ENCODE results near the gene SPATA45.
"Not testable (repeated sequence)": the region's sequence is repeated elsewhere in the genome, so short reads cannot be mapped to it uniquely, and the experiment has no call there.

SPATA45 gene

GRCh38 chr1:212833211-212834207 lies 13.9 kb downstream of the SPATA45 start:
- not testable (repeated sequence) for H3K36me3 ChIP-seq (ENCODE audit: control insufficient read depth, insufficient read depth, low read length); H3K4me1 ChIP-seq (ENCODE audit: control insufficient read depth, insufficient read depth, low read length); H3K27me3 ChIP-seq (ENCODE audit: control insufficient read depth, insufficient read depth, low read length); DNase-seq (ENCODE audit: low read depth, low spot score); H3K27ac ChIP-seq (ENCODE audit: low read length); H3K9me3 ChIP-seq (ENCODE audit: control insufficient read depth, insufficient read depth, low read length); H3K4me3 ChIP-seq (ENCODE audit: low read length)
- WGBS (ENCODE audit: insufficient coverage, insufficient read length) = no CpG with 5 or more reads among the region's 8 CpGs

GRCh38 chr1:212828395-212828794 lies 19.1 kb downstream of the SPATA45 start:
- Histone ChIP-seq H3K27me3 (ENCODE audit: control insufficient read depth, insufficient read depth, low read length) (no peaks in the 10 kb centered on the region), H3K4me3 (ENCODE audit: low read length) (no peak overlapping the region), H3K9me3 (ENCODE audit: control insufficient read depth, insufficient read depth, low read length) (no peaks in the 10 kb centered on the region; the same call in 1 of the 2 replicates), H3K36me3 (ENCODE audit: control insufficient read depth, insufficient read depth, low read length) (no peaks in the 10 kb centered on the region), H3K27ac (ENCODE audit: low read length) (no peak overlapping the region), H3K4me1 (ENCODE audit: control insufficient read depth, insufficient read depth, low read length) (no peaks in the 10 kb centered on the region)
- WGBS (ENCODE audit: insufficient coverage, insufficient read length) = no CpG with 5 or more reads among the region's 2 CpGs
- DNase-seq (ENCODE audit: low read depth, low spot score) = no peak

- H3K27ac ChIP-seq (ENCODE audit: low read length) = no peak overlapping the region
- H3K4me1 ChIP-seq (ENCODE audit: control insufficient read depth, insufficient read depth, low read length) = no peaks in the 10 kb centered on the region
- H3K36me3 ChIP-seq (ENCODE audit: control insufficient read depth, insufficient read depth, low read length) = no peaks in the 10 kb centered on the region
- no peaks in the 10 kb centered on the region for H3K27me3 ChIP-seq (ENCODE audit: control insufficient read depth, insufficient read depth, low read length)
- no peak for DNase-seq (ENCODE audit: low read depth, low spot score)
- H3K9me3 ChIP-seq (ENCODE audit: control insufficient read depth, insufficient read depth, low read length) = no peaks in the 10 kb centered on the region; the same call in 1 of the 2 replicates
- H3K4me3 ChIP-seq (ENCODE audit: low read length) = no peak overlapping the region
- no CpG with 5 or more reads among the region's 5 CpGs for WGBS (ENCODE audit: insufficient coverage, insufficient read length)
Observed at GRCh38 chr1:212827831-212828278, 19.6 kb downstream of the SPATA45 start.

DNA sequence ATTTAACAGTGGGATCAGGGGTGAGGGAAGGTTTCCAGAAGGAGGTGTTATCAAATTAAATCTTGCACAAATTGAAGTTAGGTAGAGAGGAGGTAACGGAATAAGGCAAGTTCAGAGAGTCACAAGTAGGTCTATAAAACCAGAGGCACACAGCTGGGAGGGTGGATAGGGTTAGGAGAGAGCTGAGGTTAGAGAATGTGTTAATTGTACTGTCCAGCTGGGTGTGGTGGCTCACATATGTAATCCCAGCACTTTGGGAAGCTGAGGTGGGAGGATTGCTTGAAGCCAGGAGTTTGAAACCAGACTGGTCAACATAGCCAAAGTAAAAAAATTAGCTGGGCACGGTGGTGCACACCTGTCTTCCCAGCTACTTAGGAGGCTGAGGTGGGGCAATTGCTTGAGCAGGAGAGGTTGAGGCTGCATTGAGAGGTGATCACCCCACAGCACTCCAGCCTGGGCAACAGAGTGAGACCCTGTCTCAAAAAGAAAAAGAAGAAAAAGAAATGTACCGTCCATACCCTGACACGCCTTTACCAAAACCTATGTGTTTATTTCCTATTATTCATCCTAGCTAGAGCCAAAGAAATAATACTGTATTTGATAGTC lies 20.2 kb downstream of the SPATA45 start:
- no peaks in the 10 kb centered on the region for H3K36me3 ChIP-seq (ENCODE audit: control insufficient read depth, insufficient read depth, low read length)
- no peak overlapping the region for H3K4me3 ChIP-seq (ENCODE audit: low read length)
- H3K27ac ChIP-seq (ENCODE audit: low read length) = no peak overlapping the region
- no CpG with 5 or more reads among the region's 4 CpGs for WGBS (ENCODE audit: insufficient coverage, insufficient read length)
- no peaks in the 10 kb centered on the region for H3K4me1 ChIP-seq (ENCODE audit: control insufficient read depth, insufficient read depth, low read length)
- H3K27me3 ChIP-seq (ENCODE audit: control insufficient read depth, insufficient read depth, low read length) = no peaks in the 10 kb centered on the region
- DNase-seq (ENCODE audit: low read depth, low spot score) = no peak
- H3K9me3 ChIP-seq (ENCODE audit: control insufficient read depth, insufficient read depth, low read length) = no peaks in the 10 kb centered on the region; the same call in 1 of the 2 replicates

- H3K4me3 ChIP-seq (ENCODE audit: low read length) = no peak overlapping the region
- no peaks in the 10 kb centered on the region for H3K36me3 ChIP-seq (ENCODE audit: control insufficient read depth, insufficient read depth, low read length)
- no peak overlapping the region for H3K27ac ChIP-seq (ENCODE audit: low read length)
- H3K27me3 ChIP-seq (ENCODE audit: control insufficient read depth, insufficient read depth, low read length) = no peaks in the 10 kb centered on the region
- no peaks in the 10 kb centered on the region for H3K4me1 ChIP-seq (ENCODE audit: control insufficient read depth, insufficient read depth, low read length)
- DNase-seq (ENCODE audit: low read depth, low spot score) = no peak
- no peaks in the 10 kb centered on the region; the same call in 1 of the 2 replicates for H3K9me3 ChIP-seq (ENCODE audit: control insufficient read depth, insufficient read depth, low read length)
- WGBS (ENCODE audit: insufficient coverage, insufficient read length) = no CpG with 5 or more reads among the region's 6 CpGs
Observed at GRCh38 chr1:212825798-212826452, 21.5 kb downstream of the SPATA45 start.

DNA sequence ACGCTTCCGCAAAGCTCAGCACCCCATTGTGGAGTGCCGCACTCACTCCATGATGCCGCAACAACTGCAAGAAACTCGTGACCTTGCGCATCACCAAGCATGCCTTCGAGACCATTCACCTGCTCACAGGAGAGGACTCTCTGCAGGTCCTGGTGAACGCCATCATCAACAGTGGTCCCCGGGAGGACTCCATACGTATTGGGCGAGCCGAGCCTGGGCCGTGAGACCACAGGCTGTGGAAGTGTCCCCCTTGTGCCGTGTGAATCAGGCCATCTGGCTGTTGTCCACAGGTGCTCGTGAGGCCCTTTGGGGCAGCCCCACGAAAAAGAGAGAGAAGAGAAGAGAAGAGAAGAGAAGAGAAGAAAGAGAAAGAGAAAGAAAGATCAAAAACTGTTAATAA lies 23.2 kb downstream of the SPATA45 start:
- no CpG with 5 or more reads among the region's 16 CpGs for WGBS (ENCODE audit: insufficient coverage, insufficient read length)
- H3K4me1 ChIP-seq (ENCODE audit: control insufficient read depth, insufficient read depth, low read length) = no peaks in the 10 kb centered on the region
- DNase-seq (ENCODE audit: low read depth, low spot score) = no peak

DNA sequence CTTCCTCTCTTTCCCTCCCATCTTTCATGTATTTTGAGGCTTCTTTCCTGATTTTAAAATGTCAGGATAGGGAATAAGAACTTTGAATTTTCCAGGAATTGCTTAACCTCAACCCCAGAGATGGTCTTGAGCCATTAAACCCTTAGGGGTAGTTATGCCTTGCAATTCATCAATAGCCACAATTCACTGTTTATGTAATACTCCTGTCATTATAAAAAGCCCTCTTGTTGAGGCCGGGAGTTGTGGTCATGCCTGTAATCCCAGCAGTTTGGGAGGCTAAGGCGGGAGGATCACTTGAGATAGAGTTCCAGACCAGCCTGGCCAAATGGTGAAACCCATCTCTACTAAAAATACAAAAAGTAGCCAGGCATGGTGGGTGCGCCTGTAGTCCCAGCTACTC lies 24.5 kb downstream of the SPATA45 start:
- Histone ChIP-seq H3K27me3 (ENCODE audit: control insufficient read depth, insufficient read depth, low read length) (no peaks in the 10 kb centered on the region), H3K36me3 (ENCODE audit: control insufficient read depth, insufficient read depth, low read length) (no peaks in the 10 kb centered on the region), H3K4me3 (ENCODE audit: low read length) (no peak overlapping the region), H3K9me3 (ENCODE audit: control insufficient read depth, insufficient read depth, low read length) (no peaks in the 10 kb centered on the region; the same call in 1 of the 2 replicates), H3K27ac (ENCODE audit: low read length) (no peak overlapping the region), H3K4me1 (ENCODE audit: control insufficient read depth, insufficient read depth, low read length) (no peaks in the 10 kb centered on the region)
- no peak for DNase-seq (ENCODE audit: low read depth, low spot score)
- no CpG with 5 or more reads among the region's 3 CpGs for WGBS (ENCODE audit: insufficient coverage, insufficient read length)

More for the DNA sequence above, 23.2 kb downstream of the SPATA45 start:
- no peaks in the 10 kb centered on the region; the same call in 1 of the 2 replicates for H3K9me3 ChIP-seq (ENCODE audit: control insufficient read depth, insufficient read depth, low read length)
- H3K27ac ChIP-seq (ENCODE audit: low read length) = no peak overlapping the region
- no peak overlapping the region for H3K4me3 ChIP-seq (ENCODE audit: low read length)
- no peaks in the 10 kb centered on the region for H3K36me3 ChIP-seq (ENCODE audit: control insufficient read depth, insufficient read depth, low read length)
- H3K27me3 ChIP-seq (ENCODE audit: control insufficient read depth, insufficient read depth, low read length) = no peaks in the 10 kb centered on the region

GRCh38 chr1:212820969-212821368 lies 26.5 kb downstream of the SPATA45 start:
- H3K27me3 ChIP-seq (ENCODE audit: control insufficient read depth, insufficient read depth, low read length) = no peaks in the 10 kb centered on the region
- H3K27ac ChIP-seq (ENCODE audit: low read length) = no peak overlapping the region
- H3K4me3 ChIP-seq (ENCODE audit: low read length) = no peak overlapping the region
- no peaks in the 10 kb centered on the region; the same call in 1 of the 2 replicates for H3K9me3 ChIP-seq (ENCODE audit: control insufficient read depth, insufficient read depth, low read length)
- H3K36me3 ChIP-seq (ENCODE audit: control insufficient read depth, insufficient read depth, low read length) = no peaks in the 10 kb centered on the region
- no CpG with 5 or more reads among the region's 2 CpGs for WGBS (ENCODE audit: insufficient coverage, insufficient read length)
- DNase-seq (ENCODE audit: low read depth, low spot score) = no peak
- H3K4me1 ChIP-seq (ENCODE audit: control insufficient read depth, insufficient read depth, low read length) = no peaks in the 10 kb centered on the region

GRCh38 chr1:212819726-212820125 lies 27.7 kb downstream of the SPATA45 start:
- H3K36me3 ChIP-seq (ENCODE audit: control insufficient read depth, insufficient read depth, low read length) = no peaks in the 10 kb centered on the region; the same call in 1 of the 2 replicates
- no peaks in the 10 kb centered on the region for H3K9me3 ChIP-seq (ENCODE audit: control insufficient read depth, insufficient read depth, low read length)
- no peak for DNase-seq (ENCODE audit: low read depth, low spot score)
- WGBS (ENCODE audit: insufficient coverage, insufficient read length) = no CpG with 5 or more reads among the region's 5 CpGs
- no peak overlapping the region for H3K4me3 ChIP-seq (ENCODE audit: low read length)
- no peaks in the 10 kb centered on the region for H3K4me1 ChIP-seq (ENCODE audit: control insufficient read depth, insufficient read depth, low read length)
- H3K27me3 ChIP-seq (ENCODE audit: control insufficient read depth, insufficient read depth, low read length) = no peaks in the 10 kb centered on the region
- H3K27ac ChIP-seq (ENCODE audit: low read length) = no peak overlapping the region

- H3K4me3 ChIP-seq (ENCODE audit: low read length) = no peak overlapping the region
- H3K27ac ChIP-seq (ENCODE audit: low read length) = no peak overlapping the region
- no peaks in the 10 kb centered on the region for H3K9me3 ChIP-seq (ENCODE audit: control insufficient read depth, insufficient read depth, low read length)
- H3K36me3 ChIP-seq (ENCODE audit: control insufficient read depth, insufficient read depth, low read length) = no peaks in the 10 kb centered on the region; the same call in 1 of the 2 replicates
- H3K27me3 ChIP-seq (ENCODE audit: control insufficient read depth, insufficient read depth, low read length) = no peaks in the 10 kb centered on the region
- H3K4me1 ChIP-seq (ENCODE audit: control insufficient read depth, insufficient read depth, low read length) = no peaks in the 10 kb centered on the region
- no CpG with 5 or more reads among the region's 3 CpGs for WGBS (ENCODE audit: insufficient coverage, insufficient read length)
- no peak for DNase-seq (ENCODE audit: low read depth, low spot score)
Observed at GRCh38 chr1:212816567-212817278, 30.7 kb downstream of the SPATA45 start.

All from iPS DF 6.9 (cell line).